ENCODE data around the gene IL13RA2.

IL13RA2 gene

DNA sequence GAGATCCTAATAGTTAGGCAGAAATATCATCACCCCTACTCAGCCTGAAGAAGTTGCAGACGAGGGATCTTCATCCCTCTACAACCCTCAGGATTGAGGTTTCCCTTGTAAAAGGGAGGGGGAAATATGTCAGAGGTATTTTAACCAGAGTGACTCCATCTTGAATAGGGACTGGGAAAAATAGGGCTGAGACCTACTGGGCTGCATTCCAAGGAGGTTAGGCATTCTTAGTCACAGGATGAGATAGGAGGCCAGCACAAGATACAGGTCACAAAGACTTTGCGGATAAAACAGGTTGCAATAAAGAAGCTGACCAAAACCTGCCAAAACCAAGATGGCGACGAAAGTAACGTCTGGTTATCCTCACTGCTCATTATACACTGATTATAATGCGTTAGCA is 17.5 kb downstream of the IL13RA2 start:
- H3K4me3 ChIP-seq (ENCODE audit: low read depth, low read length): no peak overlapping the region
- TF ChIP-seq POLR2A (IDR thresholded peaks at IDR 0.05; ENCODE audit: extremely low read depth, insufficient read length) (no peak), MYC (IDR thresholded peaks at IDR 0.05; ENCODE audit: low read depth, low read length) (no peak), MAX (IDR thresholded peaks at IDR 0.05; ENCODE audit: low read depth, low read length) (no peak)
- TF ChIP-seq, protein P1, sequence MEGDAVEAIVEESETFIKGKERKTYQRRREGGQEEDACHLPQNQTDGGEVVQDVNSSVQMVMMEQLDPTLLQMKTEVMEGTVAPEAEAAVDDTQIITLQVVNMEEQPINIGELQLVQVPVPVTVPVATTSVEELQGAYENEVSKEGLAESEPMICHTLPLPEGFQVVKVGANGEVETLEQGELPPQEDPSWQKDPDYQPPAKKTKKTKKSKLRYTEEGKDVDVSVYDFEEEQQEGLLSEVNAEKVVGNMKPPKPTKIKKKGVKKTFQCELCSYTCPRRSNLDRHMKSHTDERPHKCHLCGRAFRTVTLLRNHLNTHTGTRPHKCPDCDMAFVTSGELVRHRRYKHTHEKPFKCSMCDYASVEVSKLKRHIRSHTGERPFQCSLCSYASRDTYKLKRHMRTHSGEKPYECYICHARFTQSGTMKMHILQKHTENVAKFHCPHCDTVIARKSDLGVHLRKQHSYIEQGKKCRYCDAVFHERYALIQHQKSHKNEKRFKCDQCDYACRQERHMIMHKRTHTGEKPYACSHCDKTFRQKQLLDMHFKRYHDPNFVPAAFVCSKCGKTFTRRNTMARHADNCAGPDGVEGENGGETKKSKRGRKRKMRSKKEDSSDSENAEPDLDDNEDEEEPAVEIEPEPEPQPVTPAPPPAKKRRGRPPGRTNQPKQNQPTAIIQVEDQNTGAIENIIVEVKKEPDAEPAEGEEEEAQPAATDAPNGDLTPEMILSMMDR (IDR thresholded peaks at IDR 0.05; ENCODE audit: low read depth, low read length): no peak
- DNase-seq (ENCODE audit: low read depth): no peak

DNA sequence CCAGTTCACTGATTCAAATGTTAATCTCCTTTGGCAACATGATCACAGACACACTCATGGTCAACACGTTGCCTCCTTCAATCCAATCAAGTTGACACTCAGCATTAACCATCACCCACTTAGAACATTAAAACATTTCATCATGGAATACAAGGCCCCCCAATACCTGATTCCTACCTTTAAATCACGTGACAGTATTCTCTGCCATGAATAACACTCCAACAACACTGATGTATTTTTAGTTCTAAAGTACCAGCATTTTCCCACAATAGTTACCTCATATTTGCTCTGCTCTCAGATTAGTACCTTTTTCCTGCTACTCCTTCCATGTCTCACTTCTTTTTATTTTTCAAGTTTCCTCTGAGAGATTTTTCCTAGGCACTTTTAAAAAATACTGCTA is 19.6 kb downstream of the IL13RA2 start:
- DNase-seq (ENCODE audit: low read depth): no peak
- no peak overlapping the region for H3K4me3 ChIP-seq (ENCODE audit: low read depth, low read length)
- TF ChIP-seq POLR2A (IDR thresholded peaks at IDR 0.05; ENCODE audit: extremely low read depth, insufficient read length): no peak
- TF ChIP-seq MYC (IDR thresholded peaks at IDR 0.05; ENCODE audit: low read depth, low read length): no peak
- TF ChIP-seq, protein P1 (IDR thresholded peaks at IDR 0.05; ENCODE audit: low read depth, low read length): no peak
- no peak for TF ChIP-seq MAX (IDR thresholded peaks at IDR 0.05; ENCODE audit: low read depth, low read length)

GRCh38 chrX:114985967-114986592 is 31.3 kb downstream of the IL13RA2 start:
- no peak for DNase-seq (ENCODE audit: low read depth)
- TF ChIP-seq MYC (IDR thresholded peaks at IDR 0.05; ENCODE audit: low read depth, low read length): no peak
- TF ChIP-seq, protein P1 (IDR thresholded peaks at IDR 0.05; ENCODE audit: low read depth, low read length): no peak
- no peak for TF ChIP-seq MAX (IDR thresholded peaks at IDR 0.05; ENCODE audit: low read depth, low read length)
- no peak for TF ChIP-seq POLR2A (IDR thresholded peaks at IDR 0.05; ENCODE audit: extremely low read depth, insufficient read length)

GRCh38 chrX:114976292-114976691 is 41.1 kb downstream of the IL13RA2 start:
- DNase-seq (ENCODE audit: low read depth): no peak

More at GRCh38 chrX:114985967-114986592, 31.3 kb downstream of the IL13RA2 start:
- H3K4me3 ChIP-seq (ENCODE audit: low read depth, low read length): no peak overlapping the region

DNA sequence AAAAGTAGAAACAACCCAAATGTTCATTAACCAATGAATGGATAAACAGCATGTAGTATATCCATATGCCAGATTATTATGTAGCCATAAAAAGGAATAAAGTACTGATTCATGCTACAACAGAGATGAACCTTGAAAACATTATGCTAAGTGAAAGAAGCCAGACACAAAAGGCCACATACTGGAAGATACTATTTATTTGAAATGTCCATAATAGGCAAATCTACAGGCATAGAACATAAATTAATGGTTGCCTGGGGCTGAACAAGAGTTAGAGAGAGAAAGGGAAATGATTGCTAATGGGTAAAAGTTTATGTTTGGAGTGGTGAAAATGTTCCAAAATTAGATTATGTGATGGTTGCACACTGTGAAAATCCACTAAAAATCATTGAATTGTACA is 44.4 kb downstream of the IL13RA2 start:
- H3K4me3 ChIP-seq (ENCODE audit: low read depth, low read length): no peak overlapping the region
- no peak for DNase-seq (ENCODE audit: low read depth)
- TF ChIP-seq POLR2A (IDR thresholded peaks at IDR 0.05; ENCODE audit: extremely low read depth, insufficient read length) (no peak), MYC (IDR thresholded peaks at IDR 0.05; ENCODE audit: low read depth, low read length) (no peak), MAX (IDR thresholded peaks at IDR 0.05; ENCODE audit: low read depth, low read length) (no peak)
- TF ChIP-seq, protein P1 (IDR thresholded peaks at IDR 0.05; ENCODE audit: low read depth, low read length): no peak

More at GRCh38 chrX:114976292-114976691, 41.1 kb downstream of the IL13RA2 start:
- no peak overlapping the region for H3K4me3 ChIP-seq (ENCODE audit: low read depth, low read length)
- no peak for TF ChIP-seq MAX (IDR thresholded peaks at IDR 0.05; ENCODE audit: low read depth, low read length)
- TF ChIP-seq MYC (IDR thresholded peaks at IDR 0.05; ENCODE audit: low read depth, low read length): no peak
- TF ChIP-seq, protein P1 (IDR thresholded peaks at IDR 0.05; ENCODE audit: low read depth, low read length): no peak
- TF ChIP-seq POLR2A (IDR thresholded peaks at IDR 0.05; ENCODE audit: extremely low read depth, insufficient read length): no peak
